Muscle of back (tissue), 11 donors: Measurements from ENCODE around the gene VPS36. TPM values are rescaled to one million over a fixed set of nuclear protein-coding genes. Genes with fewer than 3 reads are reported as not detected.
"Not testable (repeated sequence)": the region's sequence is repeated elsewhere in the genome, so short reads cannot be mapped to it uniquely, and the experiment has no call there.

Experiments used
- DNase-seq, 3 donors: peaks; one replicate each; pipeline versions ENCODE4 v3.0.0 to v3.0.0-alpha.2; 2013
- polyA plus RNA-seq, 10 donors: library from polyadenylated mRNA; unstranded; fragments of 120-200 nt; gene quantifications; one replicate each; pipeline ENCODE4 v1.2.1, GENCODE V29; 2013; ENCODE audit not compliant: insufficient read length in 10 of 10

The VPS36 gene
- polyA plus RNA-seq, 10 donors = 37.2 to 68.0 (median 50.0) TPM

DNA sequence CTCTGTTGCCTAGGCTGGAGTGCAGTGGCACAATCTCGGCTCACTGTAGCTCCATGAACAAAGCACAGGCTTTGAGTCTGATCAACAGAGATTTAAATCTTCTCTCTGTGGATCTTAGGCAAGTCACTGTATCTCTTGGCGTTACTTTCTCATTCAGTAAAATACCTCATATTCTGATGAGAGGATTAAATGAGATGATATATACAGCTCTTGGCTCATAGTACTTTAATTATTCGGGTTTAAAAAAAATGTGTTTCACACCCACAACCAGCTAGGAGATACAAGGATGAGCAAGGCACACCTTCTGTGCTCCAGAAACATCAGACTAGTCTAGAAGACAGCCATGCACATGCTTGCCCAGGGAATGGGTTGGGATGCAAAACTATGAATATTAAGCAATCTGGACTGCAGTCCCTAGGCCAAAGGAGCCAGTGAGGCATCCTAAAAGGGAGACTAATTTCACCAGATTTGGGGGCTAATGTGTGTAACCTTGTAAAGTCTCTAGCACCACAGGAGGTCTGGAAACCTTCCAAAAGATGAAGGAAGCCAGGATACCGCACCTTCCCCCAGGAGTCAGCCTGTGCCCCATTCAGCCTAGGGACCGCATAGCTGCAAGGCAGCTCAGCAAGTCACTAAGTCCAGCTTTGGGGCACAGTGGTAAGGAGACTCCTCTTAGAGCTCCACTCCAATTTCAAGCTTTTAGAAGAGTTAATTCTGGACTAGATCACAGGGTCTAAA is 2.5 kb downstream of the VPS36 start:
- no peak for DNase-seq

DNA sequence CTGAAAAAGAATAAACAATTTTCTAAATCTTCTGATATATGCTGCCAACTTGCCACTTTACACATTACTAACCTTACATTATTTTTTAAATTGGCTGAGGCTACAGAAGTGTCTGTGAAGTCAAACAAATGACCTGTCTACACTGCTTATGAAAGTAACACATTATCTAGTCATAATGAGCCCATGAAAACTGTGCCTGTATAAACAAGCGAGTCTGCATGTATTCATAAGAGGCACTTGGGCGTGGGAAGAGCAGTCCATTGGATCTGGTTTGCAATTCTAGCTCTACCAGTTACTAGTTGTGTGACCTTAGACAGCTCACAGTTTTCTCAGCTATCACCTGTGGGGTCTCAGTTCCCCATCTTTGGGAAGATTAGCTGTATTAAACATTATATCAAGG is 3.1 kb downstream of the VPS36 start:
- DNase-seq = no peak

DNA sequence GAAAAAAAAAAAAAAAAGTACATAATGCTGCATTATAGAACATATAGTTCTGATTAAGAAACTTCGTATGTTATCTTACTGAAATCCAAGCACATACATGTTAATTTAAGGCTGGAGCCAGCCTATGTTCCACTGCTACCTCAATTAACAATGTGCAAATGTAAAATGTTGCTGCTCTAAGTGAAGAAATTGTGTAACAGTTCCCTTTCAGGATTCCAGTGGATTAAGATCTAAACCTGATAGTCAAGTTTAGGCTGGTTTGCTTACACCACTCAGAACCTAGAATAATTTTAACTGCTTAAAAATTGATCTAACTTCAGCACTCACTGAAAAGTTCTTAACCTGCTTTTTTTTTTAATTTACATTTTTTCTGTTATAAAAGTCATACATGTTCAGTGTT is 4.2 kb downstream of the VPS36 start:
- no peak for DNase-seq

DNA sequence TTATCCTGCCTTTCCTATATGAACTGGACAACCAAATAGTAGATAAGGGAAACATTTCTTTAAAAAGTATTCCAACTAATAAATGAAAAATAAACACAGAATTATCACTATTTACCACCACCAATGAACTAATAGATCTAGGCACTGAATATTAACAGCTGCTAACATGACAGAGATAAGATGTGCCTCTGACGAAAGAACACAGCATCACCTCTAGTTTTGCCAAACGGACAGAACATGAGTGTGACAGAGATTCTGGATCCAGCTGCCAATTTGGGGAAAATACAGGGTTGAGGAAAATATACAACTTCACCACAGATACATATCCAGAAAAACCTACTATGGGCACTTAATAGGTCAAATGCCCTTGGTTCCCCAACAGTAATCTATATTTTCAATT is 18.0 kb downstream of the VPS36 start:
- DNase-seq = no peak

DNA sequence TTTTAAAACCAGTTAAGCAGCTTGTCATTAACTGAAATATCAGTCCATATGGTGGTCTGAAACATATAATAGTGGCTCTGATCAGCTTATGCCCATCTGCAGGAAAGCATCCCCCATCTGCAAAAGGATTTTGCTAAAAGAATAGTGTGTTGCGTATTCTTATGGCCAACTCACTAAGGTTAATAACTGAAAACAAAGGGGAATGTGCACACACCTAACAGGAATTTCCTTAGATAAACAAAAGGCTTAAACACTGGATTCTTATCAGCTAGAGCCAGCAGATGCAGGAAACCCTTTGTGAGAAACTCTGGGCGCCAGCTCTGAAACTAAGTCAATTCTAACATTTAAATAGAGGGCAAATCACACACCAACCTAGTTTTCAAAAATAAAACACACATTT is 22.1 kb downstream of the VPS36 start:
- DNase-seq = peak in 1 of 3 donors; percentile 16

DNA sequence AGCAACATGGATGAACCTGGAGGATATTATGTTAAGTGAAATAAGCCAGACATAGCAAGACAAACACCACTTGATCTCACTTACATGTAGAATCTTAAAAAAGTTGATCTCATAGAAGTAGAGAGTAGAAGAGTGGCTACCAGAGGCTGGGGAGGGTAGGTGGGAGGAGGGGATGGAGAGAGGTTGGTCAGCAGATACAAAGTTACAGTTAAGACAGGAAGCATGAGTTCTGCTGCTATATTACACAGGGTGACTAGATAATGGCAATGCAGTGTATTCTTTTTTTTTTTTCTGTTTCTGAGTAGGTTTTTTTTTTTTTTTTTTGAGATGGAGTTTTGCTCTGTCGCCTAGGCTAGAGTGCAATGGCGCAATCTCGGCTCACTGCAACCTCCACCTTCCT is 29.2 kb downstream of the VPS36 start:
- no peak for DNase-seq

DNA sequence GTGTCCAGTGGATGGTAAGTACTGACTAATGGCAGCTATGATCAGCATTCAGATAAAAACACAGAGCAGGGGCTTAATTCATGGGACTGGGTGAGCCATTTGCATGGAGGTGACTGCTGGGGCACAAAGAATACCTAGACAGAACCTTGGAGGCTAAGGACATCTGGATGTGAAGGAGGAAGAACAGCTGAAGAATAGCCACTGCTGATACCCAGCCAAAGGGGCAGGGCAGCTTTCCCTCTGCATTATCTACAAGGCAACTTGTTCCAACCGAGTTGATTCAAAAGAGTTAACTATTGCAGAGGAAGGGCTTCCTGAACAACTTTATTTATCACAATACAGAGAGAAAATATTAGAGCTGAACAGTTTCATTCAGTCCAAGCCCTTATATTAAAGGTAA is 31.4 kb downstream of the VPS36 start:
- no peak for DNase-seq

DNA sequence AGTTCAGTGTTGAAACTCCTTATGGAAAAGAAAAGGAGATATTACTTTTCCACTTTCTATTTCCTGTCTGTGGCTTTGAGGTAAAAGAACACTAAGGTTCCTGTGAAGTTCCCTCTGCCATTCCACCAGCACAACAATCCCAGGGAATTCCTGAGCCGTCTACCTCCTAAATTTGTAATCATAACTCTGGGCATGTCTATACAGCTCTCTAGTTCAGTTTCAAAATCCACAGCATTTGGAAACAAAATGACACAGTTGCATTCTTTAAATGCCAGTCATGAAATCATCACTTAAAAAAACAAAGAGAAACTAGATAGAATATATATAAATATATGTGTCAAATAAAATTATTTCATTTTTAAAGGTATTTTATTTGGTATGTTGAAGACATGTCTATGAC is 35.5 kb downstream of the VPS36 start:
- DNase-seq = no peak

DNA sequence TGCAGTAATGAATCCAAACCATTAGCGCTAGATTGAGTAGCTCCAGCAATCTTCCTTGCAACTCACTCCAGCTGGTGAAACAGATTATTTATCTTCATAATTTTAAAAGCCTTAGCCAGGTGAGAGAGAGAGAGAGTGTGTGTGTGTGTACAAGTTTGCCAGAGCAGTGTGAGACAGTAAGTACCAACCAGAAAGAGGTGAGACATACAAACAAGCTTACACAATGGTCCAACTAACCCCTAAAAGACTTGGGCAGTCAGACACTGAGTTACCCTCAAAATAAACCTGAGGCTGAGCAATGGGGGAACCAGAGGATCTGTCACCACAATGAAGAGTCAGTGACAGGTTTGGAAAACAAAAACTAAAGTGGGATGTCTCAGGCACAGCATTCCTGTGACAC is 36.4 kb downstream of the VPS36 start:
- no peak for DNase-seq

DNA sequence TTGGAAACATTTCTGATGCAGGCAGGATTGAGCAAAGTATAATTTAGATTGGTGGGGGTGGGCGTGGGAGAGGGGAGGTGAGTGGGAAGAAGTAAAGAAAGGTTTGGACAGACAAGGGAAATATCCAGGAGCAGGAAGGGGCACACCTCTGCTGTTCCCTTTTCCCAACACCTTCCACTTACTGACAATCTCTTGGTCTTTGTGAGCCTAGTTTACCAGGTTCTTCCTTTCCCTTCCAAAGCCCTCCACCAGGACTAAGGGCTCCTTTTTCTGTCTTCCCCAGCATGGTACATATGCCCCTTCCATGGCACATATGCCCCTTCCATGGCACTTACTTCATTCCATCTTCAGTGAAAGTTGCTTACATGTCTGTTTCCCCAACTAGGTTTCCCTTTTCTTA is 38.3 kb downstream of the VPS36 start:
- DNase-seq = no peak

DNA sequence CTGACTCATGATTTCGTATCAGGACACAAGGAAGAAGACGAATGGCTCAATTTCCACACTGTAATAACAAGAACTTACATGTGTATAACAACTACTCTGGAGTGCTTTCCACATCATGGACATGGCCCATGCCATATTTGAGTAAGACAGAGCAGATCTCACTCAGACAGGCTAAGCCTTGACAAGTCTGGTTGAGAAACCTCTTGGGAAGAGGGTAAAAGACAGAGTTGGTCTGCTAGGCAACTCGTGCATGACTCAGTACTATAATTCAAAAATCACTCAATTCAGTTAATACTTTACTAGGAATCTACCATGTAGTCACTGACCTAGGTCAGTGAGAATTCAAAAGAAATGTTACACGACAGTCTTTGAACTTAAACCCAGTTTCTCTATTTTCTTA is 38.8 kb downstream of the VPS36 start:
- peak in 1 of 3 donors; percentile 35 for DNase-seq

DNA sequence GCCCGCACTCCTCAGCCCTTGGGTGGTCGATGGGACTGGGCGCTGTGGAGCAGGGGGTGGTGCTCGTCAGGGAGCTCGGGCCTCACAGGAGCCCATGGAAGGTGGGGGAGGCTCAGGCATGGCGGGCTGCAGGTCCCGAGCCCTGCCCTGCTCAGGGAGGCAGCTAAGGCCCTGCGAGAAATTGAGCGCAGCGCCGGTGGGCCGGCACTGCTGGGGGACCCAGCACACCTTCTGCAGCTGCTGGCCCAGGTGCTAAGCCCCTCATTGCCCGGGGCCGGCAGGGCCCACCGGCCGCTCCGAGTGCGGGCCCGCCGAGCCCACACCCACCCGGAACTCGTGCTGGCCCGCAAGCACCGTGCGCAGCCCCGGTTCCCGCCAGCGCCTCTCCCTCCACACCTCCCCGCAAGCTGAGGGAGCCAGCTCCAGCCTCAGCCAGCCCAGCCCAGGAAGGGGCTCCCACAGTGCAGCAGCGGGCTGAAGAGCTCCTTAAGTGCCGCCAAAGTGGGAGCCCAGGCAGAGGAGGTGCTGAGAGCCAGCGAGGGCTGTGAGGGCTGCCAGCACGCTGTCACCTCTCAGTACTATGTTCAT is 42.3 kb downstream of the VPS36 start:
- not testable (repeated sequence) for DNase-seq

DNA sequence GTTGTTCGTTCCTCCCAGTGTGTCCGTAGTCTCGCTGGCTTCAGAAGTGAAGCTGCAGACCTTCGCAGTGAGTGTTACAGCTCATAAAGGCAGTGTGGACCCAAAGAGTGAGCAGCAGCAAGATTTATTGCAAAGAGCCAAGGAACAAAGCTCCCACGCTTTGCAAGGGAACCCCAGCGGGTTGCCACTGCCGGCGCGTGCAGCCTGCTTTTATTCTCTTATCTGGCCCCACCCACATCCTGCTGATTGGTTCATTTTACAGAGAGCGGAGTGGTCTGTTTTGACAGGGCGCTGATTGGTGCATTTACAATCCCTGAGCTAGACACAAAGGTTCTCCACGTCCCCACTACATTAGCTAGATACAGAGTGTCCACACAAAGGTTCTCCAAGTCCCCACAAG is 43.0 kb downstream of the VPS36 start:
- not testable (repeated sequence) for DNase-seq

DNA sequence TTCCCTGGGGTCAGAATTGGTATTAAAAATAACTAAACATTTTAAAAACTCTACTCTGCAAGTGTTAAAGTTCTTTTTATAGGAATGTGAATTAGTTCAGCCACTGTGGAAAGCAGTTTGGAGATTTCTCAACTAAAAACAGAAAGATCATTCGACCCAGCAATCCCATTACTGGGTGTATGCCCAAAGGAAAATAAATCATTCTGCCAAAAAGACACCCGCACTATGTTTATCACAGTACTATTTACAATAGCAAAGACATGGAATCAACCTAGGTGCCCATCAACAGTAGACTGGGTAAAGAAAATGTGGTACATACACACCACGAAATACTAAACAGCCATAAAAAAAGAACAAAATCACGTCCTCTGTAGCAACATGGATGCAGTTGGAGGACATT is 43.8 kb downstream of the VPS36 start:
- DNase-seq = no peak

DNA sequence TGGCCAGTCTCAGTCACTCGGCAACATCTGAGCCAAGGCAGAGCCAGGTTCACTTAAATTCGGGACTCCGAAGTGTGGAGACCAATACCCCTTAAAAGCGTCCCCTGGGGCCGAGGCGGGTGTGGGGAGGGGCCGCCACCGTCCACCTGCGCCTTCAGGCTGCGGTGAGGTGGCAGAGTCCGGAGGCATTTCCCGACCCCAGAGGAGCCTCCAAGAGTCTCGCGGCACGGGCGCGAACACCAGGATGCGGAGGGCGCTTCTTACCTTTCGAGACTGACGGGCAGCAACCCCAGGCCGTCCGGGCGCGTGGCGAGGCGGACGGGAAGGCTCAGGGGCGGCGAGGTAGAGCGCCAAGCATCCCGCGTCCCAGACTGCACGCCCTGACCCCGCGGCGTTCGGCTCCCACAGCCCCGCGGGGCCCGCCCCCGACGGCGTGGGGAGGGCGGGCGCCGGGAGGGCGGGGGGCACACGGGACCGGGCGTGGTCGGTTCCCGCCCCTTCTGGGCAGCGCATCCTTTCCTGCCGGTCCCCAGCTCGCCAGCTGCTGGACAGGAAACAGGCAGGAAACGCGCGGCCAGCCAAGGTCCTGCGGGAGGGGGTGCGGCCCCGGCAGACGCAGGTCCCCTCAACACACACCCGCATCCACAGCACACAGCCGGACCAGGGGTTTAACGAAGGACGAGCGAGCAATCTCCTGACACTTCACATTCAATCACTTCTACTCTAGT is 44.5 kb downstream of the VPS36 start, which contains the start of gene THSD1:
THSD1 (minus strand) TSS at position 406 of the 728 bp plus-strand sequence. CDS start 3,572 bp downstream, outside the sequence.
- DNase-seq = peak; percentile 33 to 85 (median 65)

DNA sequence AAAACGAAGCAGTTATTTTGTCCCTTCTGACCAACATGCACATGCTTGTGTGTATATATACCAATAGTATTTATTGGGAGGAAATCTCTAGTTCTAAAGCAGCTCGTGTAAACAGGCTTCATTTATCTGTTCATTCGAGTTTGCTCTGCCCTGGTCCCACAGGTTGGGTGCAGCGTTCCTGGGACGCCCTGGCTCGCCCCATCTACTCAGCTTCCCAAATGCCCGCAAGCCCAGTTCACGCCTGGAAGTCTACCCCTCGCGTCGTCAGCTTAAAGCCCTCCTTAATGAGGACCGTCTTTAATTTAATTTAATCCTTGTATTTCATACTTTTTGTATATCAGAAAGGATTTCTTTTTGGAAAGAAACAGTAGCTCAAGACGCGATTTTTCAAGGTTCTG is 45.1 kb downstream of the VPS36 start:
- peak in 1 of 3 donors; percentile 51 for DNase-seq

DNA sequence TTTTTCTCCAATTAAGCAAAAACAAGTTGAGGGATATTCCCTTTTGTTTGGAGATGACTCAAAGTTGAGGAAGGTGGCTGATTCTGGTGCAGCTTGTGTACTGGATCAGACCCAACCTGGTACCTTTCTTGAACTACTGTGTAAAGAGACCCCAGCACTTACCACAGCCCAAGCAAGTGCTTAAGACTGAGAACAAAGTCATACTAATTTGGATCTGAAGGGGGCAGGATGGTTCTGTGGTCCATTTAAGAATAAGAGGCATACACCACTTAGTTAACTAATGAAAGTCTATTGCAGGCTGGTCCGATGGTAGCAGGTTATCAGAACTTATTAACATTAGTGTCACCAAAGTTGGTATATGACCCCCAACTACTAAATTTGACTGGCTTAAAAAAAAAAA is 50.7 kb downstream of the VPS36 start:
- no peak for DNase-seq

DNA sequence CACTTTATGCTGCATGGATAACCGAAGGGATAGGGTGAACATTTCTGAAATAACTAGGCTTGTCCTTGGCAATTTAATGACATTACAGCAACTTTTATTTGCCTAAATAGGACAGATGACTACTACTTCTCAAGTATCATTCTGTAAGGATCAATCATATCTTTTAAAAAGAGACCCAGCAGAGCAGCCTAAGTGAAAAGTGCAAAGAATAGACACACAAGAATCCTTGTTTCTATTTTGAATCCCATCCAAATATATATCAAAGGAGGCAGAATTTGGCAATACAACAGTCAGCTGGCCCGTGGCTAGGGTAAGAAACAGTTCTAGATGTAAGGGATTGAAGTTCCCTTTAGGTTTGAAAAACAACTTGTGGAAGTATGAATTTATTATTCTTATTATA is 51.4 kb downstream of the VPS36 start:
- DNase-seq = no peak

DNA sequence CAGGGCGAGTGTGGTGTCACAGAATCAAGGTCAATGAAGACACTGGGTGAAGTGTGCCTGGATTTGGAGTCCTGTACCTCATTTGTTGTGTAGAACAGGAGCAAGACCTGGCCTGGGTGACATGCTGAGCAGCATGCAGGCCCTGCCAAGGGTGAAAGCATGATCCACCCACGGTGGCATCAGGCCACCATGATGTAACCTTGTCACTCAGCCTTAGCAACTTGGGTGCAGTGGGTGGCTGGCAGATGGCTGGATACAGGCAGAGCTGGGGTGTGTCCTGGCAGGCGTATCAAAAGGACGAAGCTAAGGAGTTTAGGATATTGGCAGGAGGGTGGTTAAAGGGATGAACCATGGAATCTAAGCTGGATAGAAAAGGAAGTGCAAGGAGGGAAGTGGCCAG is 54.7 kb downstream of the VPS36 start:
- DNase-seq = no peak

DNA sequence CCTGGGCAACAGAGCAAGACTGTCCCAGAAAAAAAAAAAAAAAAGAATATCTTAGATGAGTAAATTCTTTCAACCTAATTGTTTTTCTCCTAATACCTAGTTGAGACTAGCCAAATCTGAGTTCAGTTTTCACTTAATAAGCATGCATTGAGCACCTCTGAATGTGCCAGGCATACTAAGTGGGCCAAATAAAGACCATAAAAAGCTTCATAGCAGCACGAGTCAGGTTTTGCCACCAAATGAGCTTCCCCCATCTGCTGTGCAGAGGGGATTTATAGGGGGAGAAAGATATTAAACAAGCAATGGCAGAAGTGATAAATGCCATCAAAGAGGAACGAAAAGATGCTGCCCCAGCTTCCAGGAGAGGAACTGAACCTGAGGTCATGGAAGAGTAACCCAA is 55.8 kb downstream of the VPS36 start:
- DNase-seq = no peak

DNA sequence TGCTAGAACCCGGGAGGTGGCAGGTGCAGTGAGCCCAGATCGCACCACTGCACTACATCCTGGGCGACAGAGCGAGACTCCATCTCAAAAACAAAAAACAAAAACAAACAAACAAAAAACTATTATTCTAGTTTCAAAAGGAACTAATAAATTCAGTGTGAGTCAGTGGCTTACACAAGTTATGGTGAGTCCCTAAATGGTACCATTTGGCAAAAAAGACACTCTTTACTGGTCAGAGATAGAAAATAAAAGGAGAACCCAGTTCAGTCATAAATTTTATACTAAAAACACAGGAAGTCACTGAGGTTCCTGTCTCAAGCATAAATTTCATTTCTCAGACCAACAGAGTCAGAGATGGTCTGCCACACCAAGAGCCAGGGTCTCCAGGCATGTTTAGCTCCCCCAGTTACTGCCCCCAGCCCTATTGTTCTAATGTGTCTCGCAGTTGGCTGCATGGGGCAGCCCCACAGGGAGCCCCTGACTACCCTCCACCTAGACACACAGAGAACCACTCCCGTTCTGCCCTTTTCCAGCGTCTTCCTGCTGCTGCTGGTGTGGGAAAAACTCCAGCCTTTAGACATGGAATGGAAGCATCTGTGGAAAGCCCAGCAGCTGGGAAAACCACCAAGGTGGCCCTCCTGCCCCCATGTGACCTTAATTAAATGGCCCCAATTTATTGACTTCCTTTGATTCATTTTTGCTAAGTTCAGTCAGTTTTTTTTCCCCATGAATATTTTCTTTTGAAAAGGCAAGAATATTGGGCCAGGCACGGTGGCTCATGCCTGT is 56.7 kb downstream of the VPS36 start:
- DNase-seq = no peak

DNA sequence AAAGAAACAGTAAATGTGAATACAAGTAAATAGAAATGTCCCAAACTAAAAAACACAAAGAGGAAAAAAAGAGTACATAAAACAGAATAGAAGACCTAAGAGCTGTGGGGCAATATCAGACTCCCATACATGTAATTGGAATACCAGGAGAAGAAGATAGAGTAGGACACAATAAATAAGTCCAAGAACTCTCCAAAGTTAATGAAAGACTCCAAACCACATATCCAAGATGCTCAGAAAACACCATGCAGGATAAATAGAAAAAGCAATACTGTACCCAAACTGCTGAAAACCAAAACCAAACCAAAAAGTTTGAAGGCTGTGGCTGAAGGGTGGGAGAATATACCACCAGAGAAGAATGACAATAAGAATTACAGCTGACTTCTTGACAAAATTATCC is 62.7 kb downstream of the VPS36 start:
- DNase-seq = no peak
